Liver (tissue), 9 donors: ENCODE results near the gene SPAG9. TPM values are rescaled to one million over a fixed set of nuclear protein-coding genes. Genes with fewer than 3 reads are reported as not detected.

Source experiments
- DNase-seq: peaks from one replicate; pipeline ENCODE4 v3.0.0-alpha.2; 2017; ENCODE audit warnings: low spot score
- H3K27ac ChIP-seq, 2 donors: one replicate each; pipeline ENCODE4 v1.7.0; 2013; ENCODE audit warnings: inconsistent platforms in 2 of 2, low read length in 2 of 2, control low read depth in 1 of 2, low read depth in 1 of 2, mild to moderate bottlenecking in 1 of 2
- H3K27me3 ChIP-seq, 4 donors: one replicate each; pipeline versions ENCODE4 v1.6.1 to v1.7.0; 2013; ENCODE audit warnings: low read length in 3 of 4, inconsistent platforms in 1 of 4, mild to moderate bottlenecking in 1 of 4, moderate library complexity in 1 of 4; ENCODE audit not compliant: control insufficient read depth in 4 of 4, insufficient read depth in 4 of 4
- H3K36me3 ChIP-seq, 4 donors: one replicate each; pipeline versions ENCODE4 v1.6.1 to v1.7.0; 2013; ENCODE audit warnings: low read length in 3 of 4, mild to moderate bottlenecking in 3 of 4, low read depth in 1 of 4, moderate library complexity in 1 of 4; ENCODE audit not compliant: control insufficient read depth in 4 of 4, insufficient read depth in 3 of 4
- H3K4me1 ChIP-seq, 4 donors: one replicate each; pipeline versions ENCODE4 v1.6.1 to v1.7.0; 2013; ENCODE audit warnings: low read length in 3 of 4, mild to moderate bottlenecking in 3 of 4, moderate library complexity in 1 of 4; ENCODE audit not compliant: control insufficient read depth in 4 of 4, insufficient read depth in 4 of 4
- H3K4me3 ChIP-seq, 3 donors: one replicate each; pipeline versions ENCODE4 v1.6.1 to v1.7.0; 2013; ENCODE audit warnings: low read length in 3 of 3, control low read depth in 1 of 3, low read depth in 1 of 3, mild to moderate bottlenecking in 1 of 3
- H3K9ac ChIP-seq, 2 donors: one replicate each; pipeline ENCODE4 v1.7.0; 2013; ENCODE audit warnings: low read length in 2 of 2, mild to moderate bottlenecking in 2 of 2, moderate library complexity in 2 of 2, control low read depth in 1 of 2, low read depth in 1 of 2
- H3K9me3 ChIP-seq, 4 donors: one replicate each; pipeline versions ENCODE4 v1.6.1 to v1.7.0; 2013; ENCODE audit warnings: low read length in 3 of 4; ENCODE audit not compliant: control insufficient read depth in 4 of 4
- ATF3 ChIP-seq: IDR thresholded peaks from 2 replicates; pipeline ENCODE4 v1.6.1; 2016; ENCODE audit warnings: antibody characterized with exemption
- CTCF ChIP-seq: fragments of 150-350 bp; IDR thresholded peaks from 2 replicates; pipeline ENCODE4 v1.5.1; 2017; ENCODE audit warnings: improper control_type of control experiment, low read depth, low read length; ENCODE audit not compliant: missing input control
- EGR1 ChIP-seq, 2 donors: IDR thresholded peaks; 2 replicates each; pipeline ENCODE4 v1.6.1; 2016 to 2018; ENCODE audit warnings: antibody characterized with exemption in 2 of 2, low read depth in 2 of 2
- FOXA2 ChIP-seq: IDR thresholded peaks from 2 replicates; pipeline ENCODE4 v1.6.1; 2016; ENCODE audit warnings: antibody characterized with exemption
- GABPA ChIP-seq, 2 donors: IDR thresholded peaks in 1 of 2; conservative IDR thresholded peaks in 1 of 2; 2 replicates each; pipeline ENCODE4 v1.6.1; 2016; ENCODE audit warnings: antibody characterized with exemption in 2 of 2, mild to moderate bottlenecking in 1 of 2, moderate library complexity in 1 of 2
- HNF4A ChIP-seq, 2 donors: conservative IDR thresholded peaks; 2 replicates each; pipeline ENCODE4 v1.6.1; 2016; ENCODE audit warnings: antibody characterized with exemption in 2 of 2, mild to moderate bottlenecking in 2 of 2
- HNF4G ChIP-seq: IDR thresholded peaks from 2 replicates; pipeline ENCODE4 v1.6.1; 2016; ENCODE audit warnings: antibody characterized with exemption
- JUND ChIP-seq, 2 donors: IDR thresholded peaks; 2 replicates each; pipeline ENCODE4 v1.6.1; 2016; ENCODE audit warnings: antibody characterized with exemption in 2 of 2
- MAX ChIP-seq: IDR thresholded peaks from 2 replicates; pipeline ENCODE4 v1.6.1; 2016; ENCODE audit warnings: antibody characterized with exemption
- NR2F2 ChIP-seq: IDR thresholded peaks from 2 replicates; pipeline ENCODE4 v1.6.1; 2016; ENCODE audit warnings: antibody characterized with exemption
- RAD21 ChIP-seq, 2 donors: IDR thresholded peaks; 2 replicates each; pipeline ENCODE4 v1.6.1; 2016; ENCODE audit warnings: antibody characterized with exemption in 2 of 2, mild to moderate bottlenecking in 2 of 2
- REST ChIP-seq: IDR thresholded peaks from 2 replicates; pipeline ENCODE4 v1.6.1; 2016; ENCODE audit warnings: antibody characterized with exemption, mild to moderate bottlenecking
- RXRA ChIP-seq, 2 donors: IDR thresholded peaks; 2 replicates each; pipeline ENCODE4 v1.6.1; 2017 to 2018; ENCODE audit warnings: antibody characterized with exemption in 2 of 2, mild to moderate bottlenecking in 1 of 2
- SP1 ChIP-seq: IDR thresholded peaks from 2 replicates; pipeline ENCODE4 v1.6.1; 2018; ENCODE audit warnings: antibody characterized with exemption, mild to moderate bottlenecking
- ZBTB33 ChIP-seq: IDR thresholded peaks from 2 replicates; pipeline ENCODE4 v1.6.1; 2016; ENCODE audit warnings: antibody characterized with exemption
- WGBS: extraction: QIAGEN DNeasy Blood & Tissue Kit; methylation state at CpG from one replicate; pipeline ENCODE4 v1.1.7; 2013; 5-methylcytosine and 5-hydroxymethylcytosine counted together
- polyA plus RNA-seq, 2 donors: library from polyadenylated mRNA; stranded (reverse) in 1 of 2; unstranded in 1 of 2; fragments of 200-250 nt in 1 of 2; fragments of >200 nt in 1 of 2; fragmentation: Nextera tagmentation in 1 of 2; extraction: Ambion mirVana in 1 of 2; gene quantifications; one replicate each; pipeline versions ENCODE4 v1.2.1 to v1.2.3, GENCODE V29; 2013 to 2015
- total RNA-seq, 2 donors: library from RNA; depleted of rRNA; stranded (reverse); fragments of >200 nt; gene quantifications; one replicate each; pipeline ENCODE4 v1.2.3, GENCODE V29; 2014
- donor health status: healthy.
- donor health status: healthy.
- donor health status: healthy.
- donor health status: healthy.
- donor health status: healthy.

SPAG9 gene
- total and polyA plus RNA-seq, 4 donors = 12.0 to 94.0 (median 18.4) TPM

- no peak for TF ChIP-seq EGR1 (IDR thresholded peaks at IDR 0.05; ENCODE audit: low read depth in 2 of 2)
These were observed 17.2 kb downstream of the SPAG9 start (continued) for GRCh38 chr17:51103451-51103850.

- no peaks in the 10 kb centered on the region for H3K9me3 ChIP-seq
- H3K9ac ChIP-seq = peak overlapping the region in 1 of 2 donors; percentile 22
- H3K27ac ChIP-seq = peak overlapping the region; percentile 55 to 56
- no peak for DNase-seq
- H3K4me1 ChIP-seq = peaks cover 29 to 63% (median 47%) of the 10 kb centered on the region in 4 donors
- 20% methylated on average over 3 of the region's 3 CpGs for WGBS
- peak overlapping the region in 1 of 3 donors; percentile 20 for H3K4me3 ChIP-seq
- no peaks in the 10 kb centered on the region for H3K36me3 ChIP-seq
- no peaks in the 10 kb centered on the region for H3K27me3 ChIP-seq
- TF ChIP-seq NR2F2 (peak; percentile 70), JUND (IDR thresholded peaks at IDR 0.05) (peak in 1 of 2 donors; percentile 9), ATF3 (no peak), GABPA (IDR thresholded peaks at IDR 0.05 in 1 of 2, conservative IDR thresholded peaks at IDR 0.05 in 1 of 2) (peak in 1 of 2 donors; percentile 37), HNF4A (conservative IDR thresholded peaks at IDR 0.05) (peak; percentile 82 to 83), HNF4G (peak; percentile 39), REST (no peak), MAX (peak; percentile 35), ZBTB33 (peak; percentile 31), CTCF (no peak), RAD21 (IDR thresholded peaks at IDR 0.05) (peak in 1 of 2 donors; percentile 54), FOXA2 (no peak), SP1 (peak; percentile 81), RXRA (IDR thresholded peaks at IDR 0.05) (peak; percentile 76 to 77)
These were observed 17.6 kb downstream of the SPAG9 start for GRCh38 chr17:51103050-51103449.
